NCI-H146 treated with DMSO at 0.1 percent for 48 hours (cell line): ENCODE measurements around the gene FCAMR.

ENCODE experiments used
- DNase-seq: peaks from one replicate; lab custom pipeline; 2025; ENCODE audit not compliant: unreplicated experiment; lab: John Stamatoyannopoulos, UW

Gene FCAMR

GRCh38 chr1:206958144-206958543, 12.1 kb downstream of the FCAMR start:
- no peak for DNase-seq

GRCh38 chr1:206957639-206958038, 12.6 kb downstream of the FCAMR start:
- no peak for DNase-seq

DNA sequence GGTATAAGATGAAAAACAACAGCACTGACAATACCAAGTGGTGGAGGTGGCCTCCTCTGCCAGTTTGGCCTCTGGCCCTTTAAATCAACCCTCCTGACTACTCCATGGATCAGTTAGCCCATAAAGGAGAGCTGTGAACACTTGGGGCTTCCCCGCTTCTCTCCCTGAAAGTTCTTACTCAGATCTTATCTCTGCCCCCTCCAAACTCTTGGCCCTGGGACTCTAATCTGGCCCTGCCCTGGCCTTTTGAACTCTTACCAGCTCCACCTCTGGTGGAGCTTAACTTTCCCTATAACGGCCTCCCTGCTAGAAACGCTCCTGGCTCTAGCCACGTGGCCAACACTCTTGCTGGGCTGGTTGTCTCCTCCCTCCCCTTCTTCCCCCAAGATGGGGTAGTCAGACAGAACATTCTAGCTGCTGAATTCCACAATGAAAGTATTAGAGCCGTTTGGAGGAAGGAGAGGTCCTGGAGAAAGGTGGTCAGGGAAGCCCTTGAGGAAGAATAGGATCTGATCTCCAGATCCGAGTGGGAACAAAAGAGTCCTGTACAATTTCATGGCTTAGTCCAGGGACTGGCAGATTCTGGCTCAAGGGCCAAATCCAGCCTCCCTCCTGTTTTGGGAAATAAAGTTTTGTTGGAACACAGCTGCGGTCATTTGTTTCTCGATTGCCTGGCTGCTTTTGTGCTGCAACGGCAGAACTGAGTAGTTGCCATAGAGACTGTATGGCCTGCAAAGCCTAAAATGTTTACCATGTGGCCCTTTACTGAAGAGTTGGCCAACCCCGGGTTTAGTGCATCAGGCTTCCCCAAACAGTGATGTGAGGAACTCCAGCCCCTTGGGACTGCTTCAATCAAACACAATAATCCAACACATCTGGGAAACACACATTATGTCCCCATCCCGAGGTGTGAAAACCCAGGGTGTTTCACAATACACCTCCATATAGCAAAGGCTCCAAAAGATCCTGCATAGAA, 14.5 kb downstream of the FCAMR start:
- DNase-seq = no peak

- DNase-seq = no peak
These were observed 15.6 kb downstream of the FCAMR start for GRCh38 chr1:206954459-206955342.

DNA sequence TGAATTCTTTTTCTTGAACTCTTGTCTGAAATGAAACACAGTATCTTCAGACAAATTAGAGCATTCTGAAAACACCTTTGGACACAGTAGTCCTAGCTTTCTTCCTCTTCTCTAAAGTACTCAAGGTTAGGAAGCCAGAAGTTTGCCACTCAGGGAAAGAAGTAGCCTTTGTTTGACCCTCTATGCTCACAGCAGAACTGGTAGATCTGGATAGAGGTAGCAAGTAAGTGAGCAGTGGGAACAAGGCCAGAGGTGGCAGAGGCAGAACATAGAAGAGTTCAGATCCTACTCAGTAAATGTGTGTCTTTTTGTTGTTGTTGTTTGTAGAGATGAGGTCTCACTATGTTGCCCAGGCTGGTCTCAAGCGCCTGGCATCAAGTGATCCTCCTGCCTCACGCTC, 16.6 kb downstream of the FCAMR start:
- DNase-seq = no peak

GRCh38 chr1:206953126-206953525, 17.1 kb downstream of the FCAMR start:
- no peak for DNase-seq

- no peak for DNase-seq
These were observed 18.1 kb downstream of the FCAMR start for GRCh38 chr1:206952171-206952570.

GRCh38 chr1:206951318-206952100, 18.8 kb downstream of the FCAMR start:
- no peak for DNase-seq

- no peak for DNase-seq
These were observed 20.6 kb downstream of the FCAMR start for GRCh38 chr1:206949641-206950040.

GRCh38 chr1:206949208-206949607, 21.1 kb downstream of the FCAMR start:
- no peak for DNase-seq

GRCh38 chr1:206947255-206947654, 23.0 kb downstream of the FCAMR start:
- no peak for DNase-seq

- DNase-seq = no peak
These were observed 24.0 kb downstream of the FCAMR start, which contains the start of gene PIGR for GRCh38 chr1:206946261-206946660. Gene PIGR (minus strand): TSS chr1:206946466. CDS start chr1:206940531, 5,935 bp downstream.

- no peak for DNase-seq
These were observed 24.5 kb downstream of the FCAMR start for GRCh38 chr1:206945779-206946178.

DNA sequence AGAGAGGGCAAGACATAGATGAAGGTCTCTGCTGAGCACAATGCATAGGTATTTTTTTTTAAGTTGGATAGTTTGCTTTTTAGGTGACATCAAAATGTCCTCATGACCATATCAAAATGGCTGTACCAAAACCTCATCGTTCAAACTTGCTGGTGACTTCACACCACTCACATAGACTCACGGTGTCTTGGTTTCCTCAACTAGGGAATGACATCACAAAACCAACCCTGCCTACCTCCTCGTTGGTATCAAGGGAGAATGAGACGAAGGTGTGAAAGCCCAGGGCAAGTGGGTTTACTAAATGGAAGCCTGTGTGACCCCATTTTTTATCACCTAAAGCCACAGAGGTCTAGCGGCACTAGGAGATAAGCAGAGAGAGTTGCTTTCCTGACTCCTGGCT, 25.6 kb downstream of the FCAMR start:
- DNase-seq = no peak

DNA sequence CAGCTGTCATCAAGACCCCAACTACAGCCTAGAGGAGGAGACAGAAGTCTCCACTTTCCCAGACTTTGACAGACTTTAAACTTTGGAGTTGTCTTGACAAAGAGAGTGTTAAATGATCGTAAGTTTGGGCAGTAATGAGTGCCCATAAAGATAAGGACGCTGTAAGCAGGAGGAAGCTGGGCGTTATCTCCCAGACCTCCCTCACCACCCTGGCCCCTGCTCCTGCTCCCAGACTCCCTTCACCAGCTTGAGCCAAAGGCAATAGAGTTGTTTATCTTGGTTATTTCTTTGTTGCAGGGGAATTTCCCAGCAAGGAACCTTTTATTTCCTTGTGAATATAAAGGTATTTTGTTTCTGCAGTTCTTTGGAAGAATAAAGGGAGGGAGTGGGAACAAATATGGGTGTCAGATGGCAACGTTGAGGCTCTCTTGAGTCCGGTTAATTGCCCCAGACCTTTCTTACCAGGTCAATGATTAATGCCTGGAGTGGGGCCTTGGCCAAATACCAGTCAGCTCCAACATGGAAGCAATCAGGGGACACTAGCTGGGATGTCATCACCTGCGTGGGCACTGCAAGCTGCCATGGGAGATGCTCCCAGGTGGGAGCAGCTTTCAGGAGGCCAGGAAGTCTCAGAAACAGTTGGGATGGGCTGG, 28.4 kb downstream of the FCAMR start:
- no peak for DNase-seq

- no peak for DNase-seq
These were observed 29.7 kb downstream of the FCAMR start for GRCh38 chr1:206940588-206940936.

- DNase-seq = no peak
These were observed 30.2 kb downstream of the FCAMR start for GRCh38 chr1:206939841-206940587.

DNA sequence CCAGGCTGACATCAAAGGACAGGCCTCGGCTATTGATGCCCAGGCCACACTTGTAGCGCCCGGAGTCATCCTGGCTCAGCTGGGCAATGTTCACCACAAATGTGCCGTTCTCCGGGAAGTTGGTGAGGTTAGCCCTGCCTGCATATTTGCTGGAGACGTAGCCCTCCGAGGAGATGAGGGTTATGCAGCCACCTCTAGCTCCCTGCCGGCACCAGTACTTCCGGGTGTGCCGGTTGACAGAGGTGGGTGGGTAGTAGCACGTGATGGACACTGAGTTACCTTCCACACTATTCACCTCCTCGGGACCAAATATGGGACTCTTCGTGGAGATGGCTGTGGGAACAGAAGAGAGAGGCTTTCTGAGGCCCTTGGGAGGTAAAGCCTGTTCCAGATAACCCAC, 31.1 kb downstream of the FCAMR start:
- DNase-seq = no peak

DNA sequence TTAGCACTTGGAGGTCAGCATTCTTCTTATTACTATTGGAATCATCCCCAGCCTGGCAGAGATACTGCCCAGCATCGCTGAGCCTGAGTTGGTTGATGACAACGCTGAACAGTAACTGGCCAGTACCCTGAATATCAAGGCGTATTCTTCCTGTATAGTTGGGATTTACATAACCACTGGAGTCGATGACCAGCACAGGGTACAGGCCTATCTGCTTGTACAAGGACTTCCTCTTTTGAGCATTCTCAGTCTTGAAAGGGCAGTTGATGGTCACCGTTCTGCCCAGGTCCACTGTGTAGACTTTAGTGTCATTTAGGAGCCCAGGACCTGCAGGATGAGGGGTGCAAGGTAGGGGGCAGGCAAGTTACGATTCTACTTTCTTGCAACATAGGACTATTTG, 32.8 kb downstream of the FCAMR start:
- no peak for DNase-seq
